Activated CD4-positive, alpha-beta T cell treated with anti-CD3 and anti-CD28 coated beads for 24 hours (primary cell): Measurements from ENCODE around the gene COPA.
"Not testable (repeated sequence)": the region's sequence is repeated elsewhere in the genome, so short reads cannot be mapped to it uniquely, and the experiment has no call there.

Experiments
- DNase-seq, 2 donors: peaks; one replicate each; pipeline ENCODE4 v3.0.0-alpha.2; 2020; ENCODE audit warnings: low read depth in 2 of 2

Gene COPA

GRCh38 chr1:160326418-160326817 lies 16.6 kb downstream of the COPA start:
- no peak for DNase-seq

- no peak for DNase-seq
Observed at GRCh38 chr1:160325252-160325651, 17.8 kb downstream of the COPA start.

- DNase-seq: no peak
Observed at GRCh38 chr1:160322831-160323230, 20.2 kb downstream of the COPA start.

DNA sequence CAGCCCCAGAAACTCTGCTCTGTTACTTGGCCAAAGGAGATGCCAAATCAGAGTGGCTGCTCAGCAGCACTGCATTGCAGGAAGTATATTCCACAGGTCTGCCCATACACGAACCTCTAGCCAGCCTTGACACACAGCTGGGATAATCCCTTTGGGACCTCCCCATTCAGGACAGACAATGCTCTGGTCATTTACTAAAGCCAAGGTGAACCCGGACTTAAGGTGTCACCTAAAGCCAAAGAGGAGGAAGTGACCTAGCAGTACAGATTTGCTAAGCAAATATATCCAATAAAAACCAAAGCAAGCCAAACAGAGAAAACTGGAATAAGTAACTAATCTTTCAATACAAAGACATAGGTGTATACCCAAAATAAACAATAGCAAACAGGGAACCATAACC lies 27.7 kb downstream of the COPA start:
- DNase-seq: no peak

GRCh38 chr1:160309571-160309970 lies 33.5 kb downstream of the COPA start:
- no peak for DNase-seq

- DNase-seq: no peak
Observed at GRCh38 chr1:160309185-160309557, 33.9 kb downstream of the COPA start.

DNA sequence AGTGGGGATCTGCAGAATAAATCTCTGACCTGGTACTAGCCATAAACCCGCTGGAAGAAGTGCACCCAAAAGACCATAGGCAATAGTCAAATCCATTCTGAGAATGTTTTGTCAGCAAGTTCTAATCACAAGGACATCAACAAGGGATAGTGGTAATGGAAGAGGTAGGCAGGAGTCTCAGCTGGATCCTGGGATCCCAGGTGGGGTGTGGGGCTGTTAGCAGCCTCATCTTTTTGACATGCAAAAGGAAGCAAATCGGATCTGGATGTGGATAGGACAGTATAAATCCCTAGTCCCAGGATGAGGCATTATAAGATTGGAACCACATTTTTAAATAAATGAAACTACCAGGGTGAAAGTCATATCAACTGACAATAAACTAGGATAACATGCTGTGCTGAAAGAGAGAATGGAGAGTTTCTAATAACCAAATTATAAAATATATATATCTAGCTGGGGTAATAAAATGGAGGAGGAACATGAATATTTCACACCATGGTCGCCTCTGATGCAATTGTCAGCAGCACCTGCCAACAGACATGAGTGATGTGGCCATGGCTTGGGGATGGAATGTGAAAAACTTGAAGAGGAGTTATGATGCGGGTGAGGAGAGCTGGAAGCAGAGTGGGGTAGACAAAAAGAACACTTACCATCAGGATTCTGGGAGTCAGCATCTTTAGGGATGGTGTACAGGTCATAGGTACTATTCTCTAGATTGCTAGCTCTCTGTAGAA lies 34.4 kb downstream of the COPA start:
- DNase-seq: no peak

DNA sequence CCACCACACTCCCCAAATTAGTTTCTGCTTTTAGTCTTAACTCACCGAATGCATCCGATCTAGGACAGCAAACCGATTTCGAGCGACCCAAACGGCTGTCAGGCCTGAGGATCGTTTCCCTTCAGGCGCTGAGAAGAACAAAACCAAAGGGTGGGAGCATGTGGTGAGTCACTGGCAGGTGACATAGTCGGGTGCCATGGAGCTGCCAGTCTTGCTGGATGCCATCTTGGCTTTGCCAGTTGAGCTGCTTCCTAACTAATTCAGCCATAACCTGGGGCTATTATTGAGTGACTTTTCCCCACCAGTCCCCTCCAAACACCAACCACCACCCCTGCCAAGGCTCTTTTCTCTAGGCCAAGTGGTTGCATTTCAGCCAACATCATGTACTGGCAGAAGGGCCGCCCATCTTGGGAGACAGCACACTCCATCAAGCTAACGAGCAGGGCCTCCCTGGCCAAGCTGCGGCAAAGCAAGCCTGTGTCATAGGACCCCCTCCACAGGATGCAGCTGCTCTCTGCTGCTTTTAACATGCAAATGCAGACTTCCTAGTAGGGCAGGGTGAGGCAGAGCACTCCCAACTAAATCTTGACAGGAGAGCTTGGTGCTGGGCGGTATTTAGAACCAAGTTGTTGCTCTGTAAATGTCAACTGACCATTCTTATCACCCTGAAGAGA lies 35.8 kb downstream of the COPA start:
- no peak for DNase-seq

DNA sequence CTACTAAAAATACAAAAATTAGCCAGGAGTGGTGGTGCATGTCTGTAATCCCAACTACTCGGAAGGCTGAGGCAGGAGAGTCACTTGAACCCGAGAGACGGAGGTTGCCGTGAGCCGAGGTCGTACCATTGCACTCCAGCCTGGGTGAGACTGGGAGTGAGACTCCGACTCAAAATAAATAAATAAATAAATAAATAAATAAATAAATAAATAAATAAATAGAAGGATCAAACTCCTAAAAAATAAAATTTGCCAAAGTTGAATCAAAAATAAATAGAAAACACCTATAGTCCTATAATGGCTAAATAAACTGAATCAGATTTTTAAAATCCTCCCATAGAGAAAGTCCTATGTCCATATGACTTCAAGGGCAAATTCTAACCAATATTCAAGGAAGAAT lies 42.9 kb downstream of the COPA start:
- DNase-seq: no peak

GRCh38 chr1:160296036-160296435 lies 47.0 kb downstream of the COPA start:
- no peak for DNase-seq

- no peak for DNase-seq
Observed at GRCh38 chr1:160293020-160293968, 49.8 kb downstream of the COPA start.

- peak; percentile 42 to 43 for DNase-seq
Observed at GRCh38 chr1:160291248-160292220, 51.5 kb downstream of the COPA start.

- DNase-seq: not testable (repeated sequence)
Observed at GRCh38 chr1:160287769-160288168, 55.3 kb downstream of the COPA start.

DNA sequence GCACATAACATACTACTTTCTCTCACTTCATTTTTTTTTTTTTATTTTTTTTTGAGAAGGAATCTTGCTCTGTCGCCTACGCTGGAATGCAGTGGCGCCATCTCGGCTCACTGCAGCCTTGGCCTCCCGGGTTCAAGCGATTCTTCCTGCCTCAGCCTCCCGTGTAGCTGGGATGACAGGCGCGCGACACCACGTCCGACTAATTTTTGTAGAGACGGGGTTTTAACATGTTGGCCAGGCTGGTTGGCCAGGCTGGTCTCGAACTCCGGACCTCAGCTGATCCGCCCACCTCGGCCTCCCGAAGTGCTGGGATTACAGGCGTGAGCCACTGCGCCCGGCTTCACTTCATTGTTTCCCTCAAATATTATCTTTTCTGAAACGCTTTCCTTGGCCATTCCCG lies 57.5 kb downstream of the COPA start:
- no peak for DNase-seq

- peak; percentile 91 to 92 for DNase-seq
Observed at GRCh38 chr1:160284782-160285344, 58.2 kb downstream of the COPA start, which contains the start of gene PEX19. PEX19 (minus strand) TSS chr1:160285133; CDS start chr1:160285124, 9 bp downstream.

DNA sequence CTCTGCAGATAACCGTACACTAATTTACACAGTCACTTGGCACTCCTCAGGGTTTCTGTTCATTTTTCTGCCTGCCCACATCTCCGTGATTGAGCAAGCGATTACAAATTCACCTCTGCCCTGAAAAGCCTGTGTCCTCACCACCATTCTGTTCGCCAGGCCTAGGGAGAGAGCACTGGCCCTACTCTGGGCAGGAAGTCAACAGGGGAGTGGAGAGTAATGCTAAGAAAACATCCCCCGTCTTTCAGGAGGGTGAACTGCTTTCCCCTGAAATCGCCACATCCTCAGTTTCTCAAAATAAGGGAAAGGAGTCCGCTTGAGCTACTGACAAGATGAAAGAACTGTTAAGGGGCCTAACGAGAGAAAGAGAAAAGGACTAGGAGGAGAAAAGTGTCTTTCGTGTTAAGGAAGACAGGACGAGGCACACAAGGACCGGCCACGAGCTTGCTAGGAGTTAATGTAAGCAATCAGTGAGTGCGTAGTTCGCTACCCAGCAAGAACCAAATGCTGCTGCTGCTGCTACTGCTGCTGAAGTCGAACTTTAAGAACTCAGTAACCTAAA lies 58.7 kb downstream of the COPA start:
- no peak for DNase-seq

GRCh38 chr1:160282807-160283206 lies 60.2 kb downstream of the COPA start:
- DNase-seq: no peak

- DNase-seq: no peak
Observed at GRCh38 chr1:160277987-160278386, 65.1 kb downstream of the COPA start.

DNA sequence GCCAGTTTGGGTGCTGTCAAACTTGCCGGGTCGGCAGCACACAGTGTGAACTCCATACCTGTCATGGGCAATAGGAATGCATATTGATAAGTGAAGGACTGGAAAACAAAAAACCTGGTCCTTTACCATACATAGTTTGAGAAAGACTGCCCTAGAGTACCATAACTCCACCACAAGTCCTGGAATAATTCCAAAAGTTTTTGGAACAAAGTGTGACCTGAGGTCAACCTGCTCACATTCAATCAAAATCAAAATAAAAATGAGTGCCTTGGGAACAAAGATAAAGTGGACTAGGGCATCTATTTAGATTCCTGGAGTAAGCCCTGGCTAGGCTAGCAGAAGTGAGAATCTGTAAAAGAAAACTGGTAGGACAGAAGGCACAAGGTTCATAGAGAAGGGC lies 65.7 kb downstream of the COPA start:
- no peak for DNase-seq

- DNase-seq: no peak
Observed at GRCh38 chr1:160271025-160271424, 72.0 kb downstream of the COPA start.
